SK-N-SH (cell line): ENCODE data around the gene ZNF14. TPM values are rescaled to one million over a fixed set of nuclear protein-coding genes. Genes with fewer than 3 reads are reported as not detected.
A peak's percentile ranks its signal among the peaks of the same experiment; 100 is the strongest.
"Not testable (repeated sequence)": the region's sequence is repeated elsewhere in the genome, so short reads cannot be mapped to it uniquely, and the experiment has no call there.

ENCODE experiments used
- CTCF ChIA-PET: fragments of 300-600, 350-600 bp; formaldehyde crosslinking; extraction: SDS; loops from one replicate; lab custom pipeline; 2021; lab: Yijun Ruan, JAX
- POLR2A ChIA-PET: fragments of 350-600 bp; sonication (Branson Sonifier 250); formaldehyde crosslinking; extraction: SDS; loops from one replicate; lab custom pipeline; 2020; ENCODE audit warnings: antibody characterized with exemption, inconsistent platforms; lab: Yijun Ruan, JAX
- DNase-seq: peaks from one replicate; pipeline ENCODE4 v3.0.0; 2012
- H2AFZ ChIP-seq: fragments of 200-600 bp; sonication (generic); 2 replicates; pipeline ENCODE4 v1.8.1; 2016; ENCODE audit warnings: antibody characterized with exemption, mild to moderate bottlenecking, low read depth
- H3F3A ChIP-seq: fragments of 200-600 bp; sonication (generic); replicated peaks from 2 replicates; pipeline ENCODE3; 2016; ENCODE audit warnings: antibody characterized with exemption, mild to moderate bottlenecking; ENCODE audit not compliant: insufficient read depth
- H3K27ac ChIP-seq, 2 experiments: fragments of 200-500 bp in 1 of 2; fragments of 200-600 bp in 1 of 2; sonication (Bioruptor generic) in 1 of 2; sonication (generic), shearing (Covaris generic) in 1 of 2; 2 replicates each; pipeline versions ENCODE4 v1.5.1 to v1.6.1; 2014 to 2016; ENCODE audit warnings: low read depth in 2 of 2, inconsistent platforms in 1 of 2, low read length in 1 of 2, mild to moderate bottlenecking in 1 of 2, mixed read lengths in 1 of 2
- H3K27me3 ChIP-seq: fragments of 200-600 bp; sonication (generic), shearing (Covaris generic); 2 replicates; pipeline ENCODE4 v1.6.1; 2016; ENCODE audit warnings: mixed run types; ENCODE audit not compliant: insufficient read depth
- H3K36me3 ChIP-seq, 2 experiments: fragments of 200-500 bp in 1 of 2; fragments of 200-600 bp in 1 of 2; sonication (Bioruptor generic) in 1 of 2; sonication (generic) in 1 of 2; replicated peaks in 1 of 2; 2 replicates each; pipeline versions ENCODE3 to v1.5.1; 2014 to 2016; ENCODE audit warnings: low read length in 1 of 2, mild to moderate bottlenecking in 1 of 2; ENCODE audit not compliant: insufficient read depth in 2 of 2, control insufficient read depth in 1 of 2
- H3K4me1 ChIP-seq, 2 experiments: fragments of 200-500 bp in 1 of 2; fragments of 200-600 bp in 1 of 2; sonication (Bioruptor generic) in 1 of 2; sonication (generic), shearing (Covaris generic) in 1 of 2; 2 replicates each; pipeline versions ENCODE4 v1.5.1 to v1.6.1; 2014 to 2016; ENCODE audit warnings: low read depth in 1 of 2, low read length in 1 of 2, mixed run types in 1 of 2; ENCODE audit not compliant: insufficient read depth in 2 of 2, control insufficient read depth in 1 of 2
- H3K4me2 ChIP-seq: fragments of 200-600 bp; sonication (generic), shearing (Covaris generic); 2 replicates; pipeline ENCODE4 v1.6.1; 2017; ENCODE audit warnings: mixed run types
- H3K4me3 ChIP-seq, 2 experiments: fragments of 200-500 bp in 1 of 2; fragments of 200-600 bp in 1 of 2; sonication (Bioruptor generic) in 1 of 2; sonication (generic), shearing (Covaris generic) in 1 of 2; 2 replicates each; pipeline versions ENCODE4 v1.5.1 to v1.8.1; 2014 to 2016; ENCODE audit warnings: low read depth in 2 of 2, inconsistent platforms in 1 of 2, low read length in 1 of 2, mild to moderate bottlenecking in 1 of 2, mixed read lengths in 1 of 2, moderate library complexity in 1 of 2
- H3K79me2 ChIP-seq: fragments of 200-600 bp; sonication (generic); 2 replicates; pipeline ENCODE4 v1.8.1; 2017; ENCODE audit warnings: mild to moderate bottlenecking; ENCODE audit not compliant: insufficient read depth
- H3K9ac ChIP-seq: fragments of 200-600 bp; sonication (generic); 2 replicates; pipeline ENCODE4 v1.6.1; 2017; ENCODE audit warnings: mixed run types
- H3K9me2 ChIP-seq: fragments of 200-600 bp; sonication (generic); 2 replicates; pipeline ENCODE4 v1.6.1; 2017; ENCODE audit warnings: mixed run types
- H3K9me3 ChIP-seq: fragments of 200-600 bp; sonication (generic); 2 replicates; pipeline ENCODE4 v1.6.1; 2017; ENCODE audit warnings: mixed run types, mild to moderate bottlenecking, moderate library complexity
- H4K20me1 ChIP-seq: fragments of 200-600 bp; sonication (generic); 2 replicates; pipeline ENCODE4 v1.6.1; 2017; ENCODE audit warnings: mild to moderate bottlenecking, mixed run types; ENCODE audit not compliant: insufficient read depth
- ELF1 ChIP-seq: IDR thresholded peaks from 2 replicates; pipeline ENCODE4 v1.4.0; 2012
- EP300 ChIP-seq, 2 experiments: IDR thresholded peaks; 2 replicates each; pipeline versions ENCODE4 v1.4.0 to v1.6.1; 2012; ENCODE audit warnings: borderline replicate concordance in 1 of 2, low read depth in 1 of 2, low read length in 1 of 2
- EZH2phosphoT487 ChIP-seq: fragments of 200-600 bp; sonication (generic); IDR thresholded peaks from 2 replicates; pipeline ENCODE4 v1.6.1; 2017; ENCODE audit warnings: low read depth, mixed run types, mild to moderate bottlenecking, antibody characterized with exemption, moderate library complexity, borderline replicate concordance
- FOSL2 ChIP-seq: IDR thresholded peaks from 2 replicates; pipeline ENCODE4 v1.4.0; 2012; ENCODE audit warnings: low read depth, mild to moderate bottlenecking, moderate library complexity, borderline replicate concordance
- FOXJ3 ChIP-seq: sonication (generic); formaldehyde crosslinking; IDR thresholded peaks from 2 replicates; pipeline ENCODE4 v1.5.1; 2020; ENCODE audit warnings: mild to moderate bottlenecking, missing genetic modification reagents
- FOXM1 ChIP-seq: IDR thresholded peaks from 2 replicates; pipeline ENCODE4 v1.4.0; 2012; ENCODE audit warnings: low read depth, mild to moderate bottlenecking
- MEF2A ChIP-seq: IDR thresholded peaks from 2 replicates; pipeline ENCODE4 v1.4.0; 2012; ENCODE audit warnings: low read depth, borderline replicate concordance
- NRF1 ChIP-seq: IDR thresholded peaks from 2 replicates; pipeline ENCODE4 v1.6.1; 2012; ENCODE audit warnings: low read depth, mild to moderate bottlenecking, low read length
- POLR2AphosphoS5 ChIP-seq: IDR thresholded peaks from 2 replicates; pipeline ENCODE4 v1.6.1; 2012; ENCODE audit warnings: low read depth, low read length
- RAD21 ChIP-seq: IDR thresholded peaks from 2 replicates; pipeline ENCODE4 v1.6.1; 2012; ENCODE audit warnings: mild to moderate bottlenecking, low read length
- TCF12 ChIP-seq: IDR thresholded peaks from 2 replicates; pipeline ENCODE4 v1.4.0; 2012
- TEAD4 ChIP-seq: IDR thresholded peaks from 2 replicates; pipeline ENCODE4 v1.4.0; 2012; ENCODE audit warnings: mild to moderate bottlenecking, borderline replicate concordance; ENCODE audit not compliant: insufficient read depth
- WGBS: methylation state at CpG from one replicate; pipeline ENCODE4 v1.1.6; 2017; ENCODE audit warnings: low lambda C conversion rate; 5-methylcytosine and 5-hydroxymethylcytosine counted together
- polyA plus RNA-seq, 3 experiments: library from polyadenylated mRNA; depleted of rRNA; stranded (reverse); fragments of >200 nt; gene quantifications; 2 replicates each; pipeline ENCODE4 v1.2.3, GENCODE V29; 2012
- TF ChIP-seq, protein P1 (sequence below): fragments of 150-350 bp; IDR thresholded peaks from 2 replicates; pipeline ENCODE4 v1.6.1; 2016; ENCODE audit warnings: mild to moderate bottlenecking, low read depth, low read length
- TF ChIP-seq, protein P2 (sequence below): fragments of 150-350 bp; IDR thresholded peaks from 2 replicates; pipeline ENCODE4 v1.6.1; 2017; ENCODE audit warnings: antibody characterized with exemption, low read length, low read depth, borderline replicate concordance

Gene ZNF14
- polyA plus RNA-seq, 1 of the 3 experiments (the other 2 are of a cell fraction) = 1.1 TPM

DNA sequence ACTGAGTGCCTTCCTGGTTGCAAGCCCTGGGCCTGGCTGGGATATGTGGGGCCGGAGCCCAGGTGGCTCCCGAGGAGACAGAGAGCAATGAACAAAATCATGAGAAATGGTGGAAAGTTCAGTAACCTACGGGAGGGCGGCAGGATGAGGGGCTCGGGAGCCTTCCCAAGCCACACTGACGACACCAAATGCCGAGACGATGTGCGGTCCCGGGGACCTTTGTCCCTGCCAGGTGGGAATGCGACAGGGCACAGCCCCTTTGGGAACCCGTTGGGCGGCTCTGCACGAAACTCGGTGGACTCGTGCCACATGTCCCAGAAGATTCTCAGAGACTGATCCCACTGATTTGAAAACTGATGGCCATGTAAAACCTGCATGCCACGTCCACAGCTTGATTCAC lies 11.7 kb upstream of the ZNF14 start:
- POLR2A ChIA-PET = no interaction called here
- H3K36me3 ChIP-seq = no peaks in the 10 kb centered on the region
- H2AFZ ChIP-seq = no peak overlapping the region

DNA sequence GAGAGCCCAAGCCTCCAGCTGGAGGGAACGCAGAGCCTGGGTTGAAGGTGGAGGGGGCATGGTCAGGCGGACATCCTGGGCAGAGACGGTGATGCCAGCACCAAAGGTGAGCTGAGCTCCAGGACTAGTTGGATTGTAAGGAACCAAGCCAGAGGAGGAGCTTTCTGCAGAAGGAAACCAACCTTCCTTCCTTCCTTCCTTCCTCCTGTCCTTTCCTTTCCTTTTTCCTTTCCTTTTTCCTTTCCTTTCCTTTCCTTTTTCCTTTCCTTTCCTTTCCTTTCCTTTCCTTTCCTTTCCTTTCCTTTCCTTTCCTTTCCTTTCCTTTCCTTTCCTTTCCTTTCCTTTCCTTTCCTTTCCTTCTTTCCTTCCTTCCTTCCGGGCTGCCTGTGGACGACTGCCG lies 11.0 kb upstream of the ZNF14 start:
- H3K4me2 ChIP-seq, H3K4me3 ChIP-seq, H3K9me2 ChIP-seq, H3K9me3 ChIP-seq, H3K36me3 ChIP-seq, H3F3A ChIP-seq, CTCF ChIA-PET, H3K9ac ChIP-seq, POLR2A ChIA-PET, H2AFZ ChIP-seq, H3K79me2 ChIP-seq, H4K20me1 ChIP-seq, H3K27me3 ChIP-seq, DNase-seq, H3K4me1 ChIP-seq, H3K27ac ChIP-seq: not testable (repeated sequence)
- WGBS = 39% methylated on average over 5 of the region's 6 CpGs

More for the DNA sequence above, 11.7 kb upstream of the ZNF14 start:
- CTCF ChIA-PET = no interaction called here
- TF ChIP-seq FOXM1 (no peak), POLR2AphosphoS5 (no peak), MEF2A (no peak), TCF12 (no peak), FOXJ3 (CRISPR knock-in tag) (no peak), TEAD4 (no peak), FOSL2 (no peak), RAD21 (no peak)
- TF ChIP-seq, protein P1, sequence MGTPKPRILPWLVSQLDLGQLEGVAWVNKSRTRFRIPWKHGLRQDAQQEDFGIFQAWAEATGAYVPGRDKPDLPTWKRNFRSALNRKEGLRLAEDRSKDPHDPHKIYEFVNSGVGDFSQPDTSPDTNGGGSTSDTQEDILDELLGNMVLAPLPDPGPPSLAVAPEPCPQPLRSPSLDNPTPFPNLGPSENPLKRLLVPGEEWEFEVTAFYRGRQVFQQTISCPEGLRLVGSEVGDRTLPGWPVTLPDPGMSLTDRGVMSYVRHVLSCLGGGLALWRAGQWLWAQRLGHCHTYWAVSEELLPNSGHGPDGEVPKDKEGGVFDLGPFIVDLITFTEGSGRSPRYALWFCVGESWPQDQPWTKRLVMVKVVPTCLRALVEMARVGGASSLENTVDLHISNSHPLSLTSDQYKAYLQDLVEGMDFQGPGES = no peak
- H3K9me3 ChIP-seq = no peaks in the 10 kb centered on the region
- no peaks in the 10 kb centered on the region for H3K79me2 ChIP-seq
- no peaks in the 10 kb centered on the region for H3K4me1 ChIP-seq
- H3K4me3 ChIP-seq = no peak overlapping the region
- no peaks in the 10 kb centered on the region for H3F3A ChIP-seq
- no peak overlapping the region for H3K9ac ChIP-seq
- no peak for DNase-seq
- no peaks in the 10 kb centered on the region for H3K9me2 ChIP-seq
- H3K27ac ChIP-seq = no peak overlapping the region
- 39% methylated on average over 14 of the region's 17 CpGs for WGBS
- no peaks in the 10 kb centered on the region for H3K27me3 ChIP-seq
- no peak overlapping the region for H3K4me2 ChIP-seq
- no peaks in the 10 kb centered on the region for H4K20me1 ChIP-seq

DNA sequence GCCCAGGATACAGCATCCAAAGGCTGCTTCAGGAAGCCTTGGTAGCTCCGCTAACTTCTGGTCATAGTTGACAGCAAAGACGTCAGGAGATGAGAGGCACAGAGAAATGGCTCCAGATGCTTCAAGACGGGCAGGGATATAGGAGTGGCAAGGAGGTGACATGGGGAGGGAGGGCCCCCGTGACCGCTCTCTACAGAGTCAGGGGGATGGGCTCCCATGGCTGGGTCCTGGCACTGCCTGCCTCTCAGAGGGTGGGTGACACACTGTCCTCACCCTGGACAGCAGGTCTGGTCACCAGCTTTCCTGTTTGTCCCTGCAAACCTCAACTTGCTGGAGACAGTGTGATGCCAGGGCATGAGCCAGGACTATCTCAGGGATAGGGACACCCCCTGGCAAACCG lies 10.3 kb upstream of the ZNF14 start:
- no peaks in the 10 kb centered on the region for H3K9me3 ChIP-seq

More for the DNA sequence above, 10.3 kb upstream of the ZNF14 start:
- Histone ChIP-seq H3K4me2 (no peak overlapping the region), H2AFZ (no peak overlapping the region), H3K79me2 (no peaks in the 10 kb centered on the region), H3K4me3 (no peak overlapping the region), H3F3A (no peaks in the 10 kb centered on the region), H4K20me1 (no peaks in the 10 kb centered on the region), H3K9ac (no peak overlapping the region), H3K4me1 (no peaks in the 10 kb centered on the region), H3K27me3 (no peaks in the 10 kb centered on the region), H3K36me3 (no peaks in the 10 kb centered on the region), H3K9me2 (no peaks in the 10 kb centered on the region), H3K27ac (no peak overlapping the region)
- peak; percentile 6 for DNase-seq
- CTCF ChIA-PET = no interaction called here
- 41% methylated on average over 6 of the region's 6 CpGs for WGBS
- TF ChIP-seq NRF1 (no peak), EZH2phosphoT487 (no peak), EP300 (IDR thresholded peaks at IDR 0.05; ENCODE audit: borderline replicate concordance in 1 of 2, low read depth in 1 of 2, low read length in 1 of 2) (no peak), ELF1 (no peak)
- TF ChIP-seq, protein P2, sequence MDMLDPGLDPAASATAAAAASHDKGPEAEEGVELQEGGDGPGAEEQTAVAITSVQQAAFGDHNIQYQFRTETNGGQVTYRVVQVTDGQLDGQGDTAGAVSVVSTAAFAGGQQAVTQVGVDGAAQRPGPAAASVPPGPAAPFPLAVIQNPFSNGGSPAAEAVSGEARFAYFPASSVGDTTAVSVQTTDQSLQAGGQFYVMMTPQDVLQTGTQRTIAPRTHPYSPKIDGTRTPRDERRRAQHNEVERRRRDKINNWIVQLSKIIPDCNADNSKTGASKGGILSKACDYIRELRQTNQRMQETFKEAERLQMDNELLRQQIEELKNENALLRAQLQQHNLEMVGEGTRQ = no peak
- POLR2A ChIA-PET = no interaction called here
